ENCODE results near the gene POU6F2.

POU6F2 gene

DNA sequence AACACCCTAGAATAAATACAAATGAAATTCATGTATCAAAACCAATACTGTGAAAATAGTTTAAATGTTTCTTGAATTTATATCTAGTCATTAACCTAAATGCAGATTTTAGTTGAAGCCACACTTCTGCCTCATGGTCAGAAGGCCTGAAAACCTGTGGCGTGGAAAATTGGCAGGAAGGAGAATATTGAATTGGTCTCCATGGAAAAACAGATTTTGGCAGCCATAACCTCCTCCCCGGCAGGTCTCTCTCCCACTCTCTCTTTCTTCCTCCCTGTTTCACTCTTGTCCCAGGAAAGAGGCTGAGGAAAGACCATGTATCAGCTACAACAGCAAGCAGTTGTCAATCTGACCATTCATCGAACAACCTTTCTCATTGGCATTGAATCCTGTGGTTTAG, 427.9 kb downstream of the POU6F2 start:
- no peak for DNase-seq (ENCODE audit: low spot score)

DNA sequence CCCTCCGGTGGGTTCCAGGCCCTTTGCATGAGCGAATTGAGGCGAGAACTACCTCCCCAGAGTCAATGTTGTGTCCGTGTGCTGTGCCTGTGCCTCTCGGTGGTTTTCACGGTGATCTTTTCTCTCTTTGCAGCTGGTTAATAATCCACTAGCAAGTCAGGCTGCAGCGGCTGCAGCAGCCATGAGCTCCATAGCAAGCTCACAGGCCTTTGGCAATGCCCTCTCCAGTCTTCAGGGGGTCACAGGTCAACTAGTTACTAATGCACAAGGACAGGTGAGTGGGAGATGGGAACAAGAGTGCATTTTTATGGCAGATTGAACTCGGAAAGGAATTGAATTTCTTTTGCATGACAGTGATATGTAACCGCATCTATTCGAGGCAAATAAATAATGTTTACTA, 428.8 kb downstream of the POU6F2 start:
- no peak for DNase-seq (ENCODE audit: low spot score)

DNA sequence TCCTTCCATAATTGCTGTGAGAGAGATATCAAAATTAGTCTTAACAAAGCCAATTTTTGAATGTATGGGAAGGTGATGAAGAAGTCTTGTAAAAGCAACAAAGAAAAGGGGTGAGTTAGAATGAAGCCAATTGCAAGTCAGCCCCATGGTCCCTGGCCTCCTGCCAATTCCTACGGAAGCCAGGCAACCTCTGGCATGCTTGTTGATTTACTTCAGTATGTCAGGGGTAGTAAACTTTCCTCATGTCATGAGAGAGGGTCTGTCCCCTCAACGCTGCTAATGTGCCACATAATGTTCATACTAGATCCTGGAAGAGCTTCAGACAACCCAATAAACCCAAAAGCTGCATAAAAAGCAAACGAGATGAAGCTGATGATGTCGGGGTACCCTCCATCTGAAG, 429.4 kb downstream of the POU6F2 start:
- no peak for DNase-seq (ENCODE audit: low spot score)

DNA sequence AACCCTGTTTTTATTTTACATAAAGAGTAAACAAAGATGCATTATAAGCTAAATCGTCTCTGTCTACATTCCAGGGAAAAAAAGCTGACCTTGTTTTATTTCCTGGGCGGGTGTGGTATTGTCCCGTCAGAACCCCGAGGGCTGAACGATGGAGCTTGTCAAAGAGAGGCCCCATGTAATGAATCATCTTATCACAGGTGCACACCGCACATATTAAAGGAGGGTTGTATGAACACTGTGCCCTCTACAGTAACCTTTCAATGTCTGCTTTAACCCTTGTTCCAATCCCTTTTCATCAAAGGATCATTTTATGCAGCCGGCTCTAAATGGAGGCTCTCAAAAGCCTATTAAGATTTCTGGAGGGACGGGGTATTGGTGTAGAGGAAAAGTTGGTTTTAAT, 430.0 kb downstream of the POU6F2 start:
- no peak for DNase-seq (ENCODE audit: low spot score)

DNA sequence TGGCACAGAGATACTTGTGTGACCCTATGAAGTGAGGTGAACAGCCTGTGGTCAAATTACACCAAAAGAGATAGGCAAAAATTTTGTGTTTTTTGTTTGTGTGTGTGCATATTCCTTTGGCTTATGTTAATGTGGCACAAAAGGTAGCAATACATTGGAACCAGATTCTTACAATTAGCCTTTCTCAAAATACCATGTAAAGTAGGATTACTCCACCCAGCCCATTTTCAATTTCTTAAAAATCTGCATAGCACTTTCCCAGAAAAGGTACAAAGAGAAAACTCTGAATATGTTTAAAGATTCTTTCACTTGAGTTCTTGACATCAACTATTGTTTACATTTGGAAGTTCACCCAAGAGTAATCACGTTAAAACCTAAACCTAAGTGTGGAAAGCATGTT, 431.2 kb downstream of the POU6F2 start:
- DNase-seq (ENCODE audit: low spot score) = no peak

DNA sequence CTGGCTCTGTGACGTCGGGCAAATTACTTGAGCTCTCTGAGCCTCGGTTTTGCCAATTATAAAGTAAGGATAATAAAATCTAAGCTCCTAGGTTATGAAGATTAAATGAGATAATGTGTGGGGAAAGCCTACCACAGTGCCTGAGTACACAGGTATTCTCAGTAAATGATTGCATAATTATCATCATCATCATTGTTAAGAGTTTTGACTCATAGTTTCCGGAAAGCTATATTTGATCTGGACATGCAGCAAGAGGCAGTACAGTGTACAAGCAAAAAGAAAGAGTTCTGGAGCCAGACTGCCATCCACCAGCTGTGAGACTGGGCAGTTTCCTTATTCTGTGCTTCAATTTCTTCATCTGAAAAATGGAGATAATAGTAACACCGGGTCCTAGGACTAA, 432.9 kb downstream of the POU6F2 start:
- DNase-seq (ENCODE audit: low spot score) = no peak

DNA sequence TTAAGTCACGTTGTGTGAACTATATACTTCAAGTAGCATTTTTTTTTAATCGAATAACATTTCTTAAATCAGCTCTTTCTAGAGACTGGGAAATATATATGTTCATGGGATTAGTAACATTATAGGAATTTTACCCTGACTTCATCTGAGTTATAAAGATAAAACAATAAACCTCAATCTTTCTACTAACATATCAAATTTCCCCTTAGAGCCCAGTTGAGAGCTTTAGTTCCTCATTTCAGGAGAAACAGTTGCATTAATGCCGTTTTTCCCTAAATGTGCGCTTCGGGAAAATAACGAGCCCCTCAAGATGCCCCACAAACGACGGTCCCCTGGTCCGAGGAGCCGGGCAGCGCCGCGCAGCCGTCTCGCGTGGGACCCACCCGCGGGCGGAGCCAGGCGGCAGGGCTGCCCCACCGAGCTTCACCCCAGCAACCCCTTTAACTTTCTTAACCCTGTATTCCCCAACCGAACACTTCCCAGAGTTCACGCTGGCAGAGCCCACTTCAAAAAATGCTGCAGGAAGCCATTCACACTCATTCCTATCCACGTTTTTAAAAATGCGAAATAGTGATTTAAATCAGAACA, 436.0 kb downstream of the POU6F2 start:
- DNase-seq (ENCODE audit: low spot score) = no peak

DNA sequence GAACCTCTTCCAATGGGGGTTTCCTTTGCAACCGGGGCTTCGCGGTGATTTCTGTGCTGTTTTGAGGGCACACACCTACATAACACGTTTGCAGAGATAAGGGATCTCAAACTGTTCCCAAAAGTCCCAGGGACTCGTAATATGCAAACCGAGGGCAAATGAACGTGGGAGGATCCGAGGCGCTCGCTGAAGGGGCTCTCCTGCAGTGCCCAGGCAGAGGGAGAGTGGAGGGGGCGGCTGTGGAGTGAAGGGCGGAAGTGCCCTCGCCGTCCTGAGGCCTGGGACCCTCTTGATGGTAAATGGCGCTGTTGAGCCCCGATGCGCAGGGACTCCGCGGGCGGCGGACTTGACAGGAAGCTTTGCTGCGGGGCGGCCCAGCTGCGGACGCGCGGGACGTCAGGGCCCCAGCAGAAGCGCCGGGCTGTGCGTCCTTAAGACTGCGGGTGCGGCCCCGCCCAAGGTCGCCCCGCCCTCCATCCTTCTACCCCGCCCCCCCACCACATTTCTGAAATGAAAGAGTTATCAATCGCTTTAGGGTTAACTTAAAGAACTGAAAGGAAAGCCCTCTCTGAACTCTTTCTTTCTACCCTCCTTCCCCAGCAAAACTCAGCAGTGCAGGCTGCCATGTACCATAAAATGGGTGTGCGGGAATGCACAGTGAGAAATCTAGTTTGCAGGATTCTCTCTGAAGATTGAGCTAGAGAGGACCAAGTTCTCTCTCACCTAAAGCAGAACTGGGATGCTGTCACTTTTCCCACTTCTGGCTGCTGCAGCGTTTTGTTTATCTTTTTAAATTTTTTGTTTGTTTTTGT, 436.7 kb downstream of the POU6F2 start:
- DNase-seq (ENCODE audit: low spot score) = peak; percentile 75

DNA sequence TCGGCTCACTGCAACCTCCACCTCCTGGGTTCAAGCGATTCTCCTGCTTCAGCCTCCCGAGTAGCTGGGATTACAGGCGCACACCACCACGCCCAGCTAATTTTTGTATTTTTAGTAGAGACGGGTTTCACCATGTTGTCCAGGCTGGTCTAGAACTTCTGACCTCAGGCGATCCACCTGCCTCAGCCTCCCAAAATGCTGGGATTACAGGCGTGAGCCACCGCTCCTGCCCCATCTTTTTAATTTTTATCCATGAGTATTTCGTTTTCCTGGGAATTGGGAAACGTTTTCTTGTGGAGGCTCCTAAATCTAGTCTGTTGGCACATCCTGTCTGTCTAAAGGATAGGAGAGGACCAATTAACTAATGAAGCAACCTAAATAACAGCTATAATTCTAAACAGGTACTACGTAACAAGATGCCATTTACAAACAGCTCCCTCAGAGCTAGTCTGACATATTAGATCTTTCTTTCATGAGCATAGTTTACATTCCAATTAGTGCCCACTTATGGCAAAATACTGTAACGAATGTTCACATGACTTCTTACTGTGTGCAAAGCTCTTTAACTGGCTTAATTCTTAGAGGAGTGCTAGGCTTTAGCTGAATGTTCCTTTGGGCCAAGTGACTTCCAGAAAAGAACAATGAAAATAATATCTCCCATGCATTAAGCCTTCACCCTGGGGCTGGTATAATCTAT, 437.5 kb downstream of the POU6F2 start:
- no peak for DNase-seq (ENCODE audit: low spot score)

DNA sequence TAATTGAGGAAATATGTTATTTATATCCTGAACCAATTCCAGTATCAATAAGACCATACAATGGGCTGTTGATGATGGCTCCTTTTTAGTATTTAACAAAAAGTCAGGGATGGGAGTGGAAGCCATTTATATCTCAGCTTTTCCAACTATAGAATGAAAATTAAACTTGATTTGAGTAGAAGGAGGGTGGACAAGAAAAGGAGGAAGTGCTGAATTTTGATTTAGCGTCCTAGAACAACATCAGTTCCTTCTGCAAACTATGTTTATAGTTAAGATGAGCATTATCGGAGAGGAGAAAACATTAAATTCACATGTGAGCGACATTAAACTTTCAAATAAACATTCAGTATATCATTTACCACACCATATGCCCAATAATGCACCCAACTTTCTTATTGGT, 439.2 kb downstream of the POU6F2 start:
- no peak for DNase-seq (ENCODE audit: low spot score)

DNA sequence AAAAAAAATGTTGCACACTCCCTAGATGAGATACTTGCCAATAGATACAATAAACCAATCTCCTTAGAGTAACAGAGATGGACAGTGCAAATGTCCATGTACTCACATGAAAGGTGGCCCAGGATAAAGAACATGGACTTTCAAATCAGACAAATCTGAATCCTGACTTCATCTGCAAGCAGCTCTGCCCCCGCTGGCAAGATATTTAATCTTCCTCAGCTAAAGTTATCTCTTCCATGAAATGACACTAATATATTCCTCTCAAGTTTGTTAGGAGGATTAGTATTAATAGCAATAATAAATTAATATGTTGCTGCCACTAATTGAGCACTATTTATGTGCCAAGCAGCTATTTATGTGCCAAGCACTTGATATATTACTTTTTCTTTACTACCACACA, 439.9 kb downstream of the POU6F2 start:
- peak; percentile 14 for DNase-seq (ENCODE audit: low spot score)

DNA sequence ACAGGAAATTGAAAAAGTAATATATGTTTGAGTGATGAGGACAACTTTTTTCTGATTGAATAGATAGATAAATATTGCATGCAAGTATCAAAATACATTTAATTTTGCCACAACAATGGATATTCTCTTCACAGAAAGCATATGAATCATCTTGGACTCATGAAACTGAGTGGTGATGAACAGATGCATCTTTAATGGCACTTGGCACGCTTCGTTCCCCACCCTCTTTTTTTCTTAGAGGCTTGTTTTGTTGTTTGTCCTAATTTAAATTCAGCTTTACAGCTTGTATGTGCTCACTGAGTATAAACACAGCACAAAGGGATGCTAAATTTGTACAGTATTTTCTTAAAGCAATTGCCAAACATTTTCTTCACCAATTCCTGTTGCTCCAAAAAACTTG, 443.5 kb downstream of the POU6F2 start:
- no peak for DNase-seq (ENCODE audit: low spot score)

DNA sequence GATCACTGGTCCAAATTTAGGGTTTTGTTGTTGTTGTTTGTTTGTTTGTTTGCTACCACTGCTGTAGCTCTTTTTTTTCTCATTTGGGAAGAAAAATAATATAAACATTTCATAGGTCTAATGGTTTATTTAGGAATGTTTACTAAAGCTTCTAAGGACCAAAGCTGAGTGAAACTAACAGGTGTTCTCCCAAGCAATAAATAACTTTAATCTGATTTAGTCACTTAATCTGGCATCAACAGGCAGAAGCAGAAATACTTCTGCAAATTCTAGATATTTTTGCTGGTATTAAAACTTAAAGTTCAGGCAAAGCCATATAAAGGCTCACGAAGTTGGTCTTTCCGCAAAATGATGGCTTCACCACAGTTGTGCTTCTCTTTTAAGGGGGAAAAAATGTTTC, 444.0 kb downstream of the POU6F2 start:
- no peak for DNase-seq (ENCODE audit: low spot score)

DNA sequence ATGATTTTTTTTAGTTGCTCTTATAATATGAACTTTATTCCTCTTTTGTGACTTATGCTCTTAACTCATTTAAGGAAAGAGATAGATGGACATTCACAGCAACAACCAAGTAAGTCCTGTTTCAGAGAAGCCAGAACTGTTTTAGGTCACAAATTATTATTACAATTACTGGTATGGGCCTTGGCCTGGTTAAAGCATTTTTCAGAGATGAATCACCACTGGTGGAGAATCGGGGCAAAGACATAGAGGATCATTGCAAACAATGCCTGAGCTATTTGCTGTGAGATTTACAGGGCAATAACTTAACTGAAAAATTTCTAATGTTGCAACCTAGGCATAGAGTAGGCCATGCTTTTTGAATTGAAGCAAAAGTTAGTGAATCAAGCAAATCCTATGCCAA, 450.5 kb downstream of the POU6F2 start:
- DNase-seq (ENCODE audit: low spot score) = no peak

DNA sequence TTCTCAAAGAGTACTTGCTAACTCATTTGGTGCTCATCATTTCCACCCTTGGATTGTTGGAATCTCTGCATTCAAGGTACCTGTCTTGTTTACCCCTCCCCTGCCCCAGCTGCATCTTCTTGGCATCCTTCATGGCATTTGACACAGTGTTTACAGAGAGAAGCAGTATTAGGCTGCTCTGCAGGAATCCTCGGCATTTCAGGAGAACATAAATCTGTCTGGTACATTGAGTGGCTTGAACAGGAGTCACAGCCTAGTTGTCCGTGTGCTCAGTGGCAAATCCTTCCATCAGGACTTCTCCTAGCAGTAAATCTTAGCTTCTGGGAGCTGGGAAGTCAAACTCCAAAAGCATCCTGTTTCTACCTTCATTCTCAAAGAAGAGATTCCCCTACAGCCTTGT, 451.7 kb downstream of the POU6F2 start:
- no peak for DNase-seq (ENCODE audit: low spot score)

DNA sequence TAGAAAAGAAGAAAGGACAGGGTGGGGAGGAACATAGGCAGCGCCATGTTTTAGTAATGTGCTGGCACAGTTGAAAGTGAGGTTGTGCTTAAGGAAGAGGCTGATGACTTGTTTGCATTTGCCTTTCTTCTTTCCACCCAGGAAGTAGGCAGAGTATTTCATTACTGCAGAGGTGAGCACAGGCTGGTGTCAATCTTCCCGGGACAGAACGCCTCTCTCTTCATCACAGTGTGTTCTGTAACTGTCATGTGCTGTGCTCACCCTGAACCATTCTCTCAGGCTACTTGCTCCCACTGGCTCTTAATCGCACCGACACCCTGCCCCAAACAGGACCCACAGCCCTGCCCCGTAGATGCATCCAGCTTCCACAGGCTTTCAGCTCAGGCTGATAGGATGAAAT, 452.7 kb downstream of the POU6F2 start:
- no peak for DNase-seq (ENCODE audit: low spot score)

DNA sequence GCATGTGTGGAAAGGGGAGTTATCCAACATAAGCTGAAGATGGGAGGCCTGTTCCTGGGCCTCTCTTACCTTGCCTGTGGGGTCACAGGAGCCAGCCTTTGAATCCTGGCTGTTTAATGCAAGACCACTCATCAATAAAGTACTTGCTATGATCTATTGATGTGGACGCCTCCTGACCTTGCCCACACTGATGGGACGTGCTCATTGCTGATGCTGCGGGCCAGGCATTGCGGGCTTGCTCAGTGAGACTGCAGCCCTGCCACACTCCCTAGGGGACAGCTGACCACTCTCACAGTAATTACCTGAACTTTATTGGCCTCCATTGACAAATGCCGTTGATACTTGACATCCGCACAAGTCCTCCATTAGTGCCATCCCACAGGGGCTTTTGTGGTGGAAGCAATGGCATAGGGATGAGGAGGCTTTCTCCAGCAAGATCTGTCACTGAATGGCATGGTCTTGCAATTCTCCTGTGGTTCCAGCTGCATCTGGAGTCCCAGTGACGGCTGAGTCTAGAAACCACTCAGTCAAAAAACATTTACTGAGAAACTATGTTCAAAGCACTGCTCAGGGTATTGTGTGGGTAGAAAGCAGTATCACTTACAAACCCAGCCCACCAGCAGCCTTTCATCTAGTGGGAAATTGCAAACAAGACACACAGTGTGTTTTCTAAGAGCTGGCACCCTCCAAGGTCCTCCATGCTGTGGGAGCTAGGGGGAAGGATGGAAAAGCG, 453.4 kb downstream of the POU6F2 start:
- no peak for DNase-seq (ENCODE audit: low spot score)

DNA sequence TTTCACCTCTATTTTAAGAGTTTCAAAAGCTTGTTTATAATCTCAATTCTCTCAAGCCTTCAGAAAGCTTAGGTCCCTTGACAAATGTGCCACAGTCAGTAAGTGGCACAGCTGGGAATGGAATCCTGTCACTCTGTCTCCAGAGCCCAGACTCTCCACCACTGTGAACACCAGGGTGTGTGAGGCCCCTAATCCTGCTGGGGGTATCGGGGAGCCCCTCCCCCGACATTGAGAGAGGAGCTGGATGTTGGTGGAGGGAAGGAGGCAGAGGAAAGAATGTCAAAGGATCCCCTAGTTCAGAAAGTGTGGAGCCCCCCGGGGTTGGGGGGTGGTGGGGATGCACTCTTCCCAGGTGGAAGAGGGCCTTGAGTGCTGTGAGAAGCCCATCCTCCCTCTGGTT, 454.7 kb downstream of the POU6F2 start:
- DNase-seq (ENCODE audit: low spot score) = no peak

DNA sequence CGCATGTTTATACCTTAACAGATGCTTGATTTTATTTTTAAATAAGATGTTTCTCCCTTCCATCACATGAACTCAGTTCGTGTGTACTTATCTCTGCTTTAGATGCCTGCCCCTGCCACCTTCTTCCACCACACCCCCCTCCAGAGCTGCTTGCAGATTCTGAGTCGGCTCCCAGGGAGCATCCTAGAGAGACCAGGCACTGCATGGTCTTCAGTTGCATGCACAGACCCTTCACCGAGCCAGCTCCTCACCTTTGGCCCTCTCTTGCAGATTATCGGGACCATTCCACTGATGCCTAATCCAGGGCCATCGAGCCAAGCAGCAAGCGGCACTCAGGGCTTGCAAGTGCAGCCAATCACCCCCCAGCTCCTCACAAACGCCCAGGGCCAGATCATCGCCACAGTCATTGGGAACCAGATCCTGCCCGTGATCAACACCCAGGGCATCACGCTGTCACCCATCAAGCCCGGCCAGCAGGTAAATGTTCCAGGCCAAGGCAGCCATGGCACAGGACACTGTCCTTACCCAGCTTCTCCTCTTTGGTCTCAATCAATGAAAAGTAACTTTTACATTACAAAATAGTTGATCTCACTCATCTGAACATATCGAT, 455.2 kb downstream of the POU6F2 start:
- DNase-seq (ENCODE audit: low spot score) = no peak

DNA sequence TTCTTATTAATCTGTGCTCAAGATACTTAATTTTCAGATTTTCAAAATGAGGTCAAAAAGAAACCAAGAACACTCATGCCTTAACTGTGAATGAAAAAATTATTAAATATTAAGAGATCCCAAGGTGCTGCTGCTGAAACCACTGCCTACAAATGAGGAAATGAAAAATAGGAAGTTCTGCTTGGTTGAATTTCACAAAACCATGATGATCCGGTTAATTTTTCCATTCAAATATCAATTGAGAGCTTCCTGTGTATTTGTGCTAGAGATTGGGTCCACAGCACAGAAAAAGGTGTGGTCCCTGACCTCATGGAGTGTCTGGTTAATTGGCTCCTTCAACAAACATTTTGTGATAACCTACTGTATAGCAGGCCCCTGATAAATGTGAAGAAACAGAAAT, 455.8 kb downstream of the POU6F2 start:
- peak; percentile 48 for DNase-seq (ENCODE audit: low spot score)

DNA sequence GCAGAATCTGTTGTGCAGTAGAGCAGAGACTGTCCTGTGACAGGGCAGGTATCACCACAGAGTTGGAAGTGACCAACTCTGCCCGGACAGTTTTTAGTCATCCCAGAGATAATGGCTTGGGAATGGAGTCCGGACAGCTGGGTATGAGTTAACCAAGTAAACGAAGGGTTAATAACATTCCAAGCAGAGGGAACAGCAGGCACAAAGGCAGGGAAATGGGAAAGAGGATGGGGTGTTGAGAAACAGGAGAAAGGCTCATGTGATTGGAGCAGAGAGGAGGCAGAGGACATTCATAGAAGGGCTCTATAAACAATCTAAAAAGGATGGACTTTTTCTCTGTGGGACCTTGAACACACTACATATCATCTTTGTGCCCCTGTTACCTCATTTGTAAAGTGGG, 456.3 kb downstream of the POU6F2 start:
- no peak for DNase-seq (ENCODE audit: low spot score)

DNA sequence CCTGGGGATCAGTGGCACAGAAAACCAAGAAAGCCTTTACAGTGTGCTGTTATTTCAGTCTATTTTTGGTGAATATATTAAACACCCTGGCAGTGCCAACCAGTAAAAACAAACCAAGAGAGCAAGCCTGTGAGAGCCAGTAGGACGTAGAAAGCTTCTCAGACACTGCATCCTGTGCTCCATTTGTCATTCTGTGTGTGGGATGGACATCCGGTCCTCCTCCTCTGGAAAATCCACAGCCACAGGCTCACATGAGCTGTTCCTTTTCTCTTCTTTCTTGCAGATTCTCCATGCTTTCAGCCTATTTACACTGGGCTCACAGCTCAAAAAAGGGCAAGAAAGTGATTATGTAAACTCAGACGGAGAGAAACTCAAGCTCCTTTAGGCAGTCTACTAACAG, 468.8 kb downstream of the POU6F2 start:
- no peak for DNase-seq (ENCODE audit: low spot score)

Measured in NAMALWA (cell line).